Vagina (tissue), 2 donors: ENCODE data around the gene MDP1.
A peak's percentile ranks its signal among the peaks of the same experiment; 100 is the strongest.

Experiments
- CTCF ChIP-seq, 3 experiments: fragments of 450-650 bp in 2 of 3; fragments of 200-600 bp in 1 of 3; sonication (generic) in 1 of 3; IDR thresholded peaks; one replicate each; pipeline ENCODE4 v1.5.1; 2017 to 2019; ENCODE audit warnings: antibody characterized with exemption in 3 of 3, mild to moderate bottlenecking in 2 of 3, moderate library complexity in 2 of 3
- POLR2A ChIP-seq, 2 donors: fragments of 450-650 bp; IDR thresholded peaks; one replicate each; pipeline ENCODE4 v1.6.1; 2017; ENCODE audit warnings: antibody characterized with exemption in 2 of 2, mild to moderate bottlenecking in 2 of 2, moderate library complexity in 2 of 2
- POLR2AphosphoS5 ChIP-seq, 2 donors: sonication (generic); formaldehyde crosslinking; IDR thresholded peaks; one replicate each; pipeline ENCODE4 v1.9.0; 2017; ENCODE audit warnings: antibody characterized with exemption in 2 of 2, mild to moderate bottlenecking in 2 of 2, low read depth in 1 of 2; ENCODE audit not compliant: insufficient read depth in 1 of 2

GRCh38 chr14:24212924-24213865 is 2.7 kb downstream of the MDP1 start, which contains the start of gene CHMP4A:
- TF ChIP-seq POLR2AphosphoS5 (IDR thresholded peaks at IDR 0.05; ENCODE audit: insufficient read depth in 1 of 2, low read depth in 1 of 2) (peak; percentile 86 to 100), CTCF (IDR thresholded peaks at IDR 0.05) (peak in 2 of 3 experiments; percentile 6 to 15), POLR2A (IDR thresholded peaks at IDR 0.05) (peak in 1 of 2 donors; percentile 89)
